Coronary artery (tissue), 2 donors: ENCODE results near the gene VRTN.
"Not testable (repeated sequence)": the region's sequence is repeated elsewhere in the genome, so short reads cannot be mapped to it uniquely, and the experiment has no call there.

ENCODE experiments used
- DNase-seq: peaks from one replicate; pipeline ENCODE4 v3.0.0-alpha.2; 2017; ENCODE audit warnings: low spot score
- H3K27ac ChIP-seq, 2 donors: fragments of 200-600 bp; sonication (generic); one replicate each; pipeline ENCODE4 v1.5.1; 2016 to 2019
- H3K4me3 ChIP-seq: fragments of 200-600 bp; sonication (generic); 2 replicates; pipeline ENCODE4 v1.5.1; 2016; ENCODE audit warnings: mild to moderate bottlenecking, moderate library complexity
- CTCF ChIP-seq: fragments of 200-600 bp; sonication (generic); IDR thresholded peaks from one replicate; pipeline ENCODE4 v1.5.1; 2019; ENCODE audit warnings: antibody characterized with exemption

Gene VRTN

GRCh38 chr14:74326369-74327152 lies 21.7 kb upstream of the VRTN start:
- no peak for DNase-seq
- no peak for TF ChIP-seq CTCF
- Histone ChIP-seq H3K4me3 (no peak overlapping the region), H3K27ac (no peak overlapping the region)

- DNase-seq, H3K4me3 ChIP-seq, H3K27ac ChIP-seq: not testable (repeated sequence)
These were observed 18.2 kb upstream of the VRTN start for GRCh38 chr14:74329950-74330552.

- H3K27ac ChIP-seq = no peak overlapping the region
- no peak for DNase-seq
These were observed 14.4 kb upstream of the VRTN start for GRCh38 chr14:74333909-74334308.

GRCh38 chr14:74346341-74346740 lies 1.9 kb upstream of the VRTN start:
- Histone ChIP-seq H3K4me3 (no peak overlapping the region), H3K27ac (no peak overlapping the region)
- TF ChIP-seq CTCF = no peak
- DNase-seq = no peak

More at GRCh38 chr14:74333909-74334308, 14.4 kb upstream of the VRTN start:
- H3K4me3 ChIP-seq = no peak overlapping the region
- TF ChIP-seq CTCF = no peak

- H3K27ac ChIP-seq = no peak overlapping the region
- no peak overlapping the region for H3K4me3 ChIP-seq
- DNase-seq = no peak
- TF ChIP-seq CTCF = no peak
These were observed 1.0 kb upstream of the VRTN start for GRCh38 chr14:74347097-74347794.

GRCh38 chr14:74347795-74348100 lies 523 bp upstream of the VRTN start:
- DNase-seq = no peak
- TF ChIP-seq CTCF = no peak

GRCh38 chr14:74348735-74349463 lies 628 bp downstream of the VRTN start:
- no peak for DNase-seq
- TF ChIP-seq CTCF = no peak
- no peak overlapping the region for H3K27ac ChIP-seq
- H3K4me3 ChIP-seq = no peak overlapping the region

More at GRCh38 chr14:74347795-74348100, 523 bp upstream of the VRTN start:
- Histone ChIP-seq H3K4me3 (no peak overlapping the region), H3K27ac (no peak overlapping the region)
